CD4-positive, alpha-beta T cell treated with Interleukin-12 subunit alpha and Interleukin-12 subunit beta, for 1 hour (primary cell): ENCODE results near the gene FKBP10.
"Not testable (repeated sequence)": the region's sequence is repeated elsewhere in the genome, so short reads cannot be mapped to it uniquely, and the experiment has no call there.

Source experiments
- DNase-seq: peaks from one replicate; pipeline ENCODE4 v3.0.0-alpha.2; 2020

The FKBP10 gene

GRCh38 chr17:41844971-41845370 is 32.2 kb downstream of the FKBP10 start:
- no peak for DNase-seq

DNA sequence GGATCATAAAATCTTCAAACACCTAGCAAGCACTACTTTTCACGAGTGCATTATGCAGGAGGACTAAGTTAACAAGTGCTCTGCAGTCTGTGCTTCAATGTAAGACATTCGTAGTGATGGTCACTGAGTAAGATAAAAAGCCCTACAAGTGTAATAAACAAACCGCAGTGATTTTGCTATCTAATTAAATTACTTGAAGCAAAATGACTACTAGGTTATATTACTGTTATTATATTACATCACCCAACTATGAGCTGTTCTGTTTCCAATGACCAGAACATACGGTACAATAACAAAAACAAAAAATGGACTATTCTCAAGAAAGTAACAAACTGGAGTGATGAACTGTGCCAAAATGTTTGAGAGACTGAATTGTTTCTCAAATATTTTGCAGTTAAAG is 36.0 kb downstream of the FKBP10 start:
- no peak for DNase-seq

DNA sequence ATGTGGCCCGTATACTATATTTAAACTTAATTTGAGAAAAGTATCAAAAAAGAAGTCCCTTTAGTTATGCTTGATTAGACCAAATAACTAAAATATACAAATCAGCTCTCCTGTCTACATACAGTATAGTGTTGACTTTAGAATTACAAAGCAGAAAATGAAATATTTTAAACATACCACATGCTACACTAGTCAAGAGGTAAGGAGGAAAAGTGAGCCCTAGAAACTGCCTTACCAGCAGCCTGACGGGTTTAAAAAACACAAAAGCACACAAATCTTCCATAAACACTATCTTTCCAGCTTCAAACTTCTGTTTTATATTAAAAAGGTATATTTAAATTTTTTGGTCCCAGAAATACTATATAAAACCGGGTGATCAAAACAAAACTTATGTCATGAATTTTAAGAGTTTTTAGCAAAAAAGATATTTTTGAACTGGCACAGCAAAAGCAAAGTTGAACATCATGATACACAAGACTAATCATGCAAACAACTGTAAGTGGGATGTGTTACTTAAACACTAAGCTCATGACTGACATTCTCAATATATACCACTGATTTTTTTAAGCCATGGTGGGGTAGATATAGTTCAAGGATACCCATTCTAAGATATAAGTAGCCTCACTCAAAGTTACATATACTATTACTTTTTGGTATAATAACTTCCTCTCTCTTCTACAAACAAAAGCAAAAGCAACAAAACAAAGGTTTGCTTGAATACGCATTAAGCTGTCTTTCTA is 36.6 kb downstream of the FKBP10 start:
- no peak for DNase-seq

DNA sequence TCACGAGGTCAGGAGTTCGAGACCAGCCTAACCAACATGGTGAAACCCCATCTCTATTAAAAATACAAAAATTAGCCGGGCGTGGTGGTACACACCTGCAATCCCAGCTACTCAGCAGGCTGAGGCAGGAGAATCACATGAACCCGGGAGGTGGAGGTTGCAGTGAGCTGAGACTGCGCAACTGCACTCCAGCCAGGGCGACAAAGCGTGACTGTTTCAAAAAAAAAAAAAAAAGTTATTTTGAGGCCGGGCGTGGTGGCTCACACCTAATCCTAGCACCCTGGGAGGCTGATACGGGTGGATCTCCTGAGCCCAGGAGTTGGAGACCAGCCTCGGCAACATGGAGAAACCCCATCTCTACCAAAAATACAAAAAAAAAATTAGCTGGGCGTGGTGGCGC is 38.6 kb downstream of the FKBP10 start:
- not testable (repeated sequence) for DNase-seq

- no peak for DNase-seq
Measured at GRCh38 chr17:41860254-41860931, 47.6 kb downstream of the FKBP10 start.

DNA sequence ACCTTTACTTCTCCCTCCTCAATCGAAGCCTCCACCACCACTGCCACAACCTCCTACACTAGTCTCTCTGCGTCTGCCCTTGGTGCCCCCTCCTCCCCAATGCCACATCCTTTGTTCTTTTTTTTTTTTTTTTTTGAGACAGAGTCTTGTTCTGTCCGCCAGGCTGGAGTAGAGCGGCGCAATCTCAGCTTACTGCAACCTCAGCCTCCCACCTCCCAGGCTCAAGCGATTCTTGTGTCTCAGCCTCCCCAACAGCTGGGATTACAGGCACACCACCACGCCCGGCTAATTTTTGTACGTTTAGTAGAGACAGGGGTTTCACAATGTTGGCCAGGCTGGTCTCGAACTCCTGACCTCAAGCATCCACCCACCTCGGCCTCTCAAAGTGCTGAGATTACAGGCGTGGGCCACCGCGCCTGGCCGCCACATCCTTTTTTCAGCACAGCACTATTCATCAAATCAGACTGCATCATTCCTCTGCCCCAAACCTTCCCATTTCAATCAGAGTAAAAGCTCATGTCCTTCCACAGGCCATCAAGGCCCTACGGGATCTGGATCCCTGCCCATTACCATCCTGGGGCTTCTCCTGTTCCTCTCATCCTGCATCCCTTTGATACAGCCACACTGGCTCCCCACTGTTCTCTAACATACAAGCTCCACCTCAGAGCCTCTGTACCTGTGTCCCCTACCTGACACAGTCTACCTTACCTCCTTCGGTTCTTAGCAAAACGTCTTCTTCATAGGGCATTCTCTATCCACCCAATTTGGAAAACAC is 50.5 kb downstream of the FKBP10 start:
- peak; percentile 21 for DNase-seq

GRCh38 chr17:41864498-41864835 is 51.7 kb downstream of the FKBP10 start:
- no peak for DNase-seq

GRCh38 chr17:41864836-41865595 is 52.2 kb downstream of the FKBP10 start, which contains the start of gene KLHL11:
Gene KLHL11, minus strand, starts transcription at chr17:41865423. Its CDS starts 53 bp downstream, at chr17:41865370.
- DNase-seq, result peak; percentile 89

DNA sequence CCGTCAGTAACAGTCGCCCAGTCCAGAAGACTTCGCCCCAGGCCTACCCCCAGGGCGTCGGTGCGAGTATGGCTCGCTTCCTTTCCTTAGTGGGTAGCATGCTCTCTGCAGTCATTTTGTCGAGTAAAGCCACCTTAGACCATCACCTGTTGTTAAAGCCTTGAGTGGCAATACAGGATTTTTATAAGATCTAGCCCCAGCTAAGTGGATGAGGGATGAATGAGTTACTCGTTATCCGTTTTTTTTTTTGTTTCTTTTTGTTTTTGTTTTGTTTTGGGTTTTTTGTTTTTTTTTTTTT is 52.7 kb downstream of the FKBP10 start:
- no peak for DNase-seq

- DNase-seq, result no peak
Measured at GRCh38 chr17:41868568-41868967, 55.8 kb downstream of the FKBP10 start.

GRCh38 chr17:41869426-41869825 is 56.6 kb downstream of the FKBP10 start:
- DNase-seq, result no peak

- DNase-seq, result no peak
Measured at GRCh38 chr17:41870097-41870496, 57.3 kb downstream of the FKBP10 start.

GRCh38 chr17:41870627-41871026 is 57.8 kb downstream of the FKBP10 start:
- DNase-seq, result no peak

- DNase-seq, result no peak
Measured at GRCh38 chr17:41871789-41872188, 59.0 kb downstream of the FKBP10 start.
